HepG2 (cell line): Measurements from ENCODE around the gene PLEKHS1. TPM values are rescaled to one million over a fixed set of nuclear protein-coding genes. Genes with fewer than 3 reads are reported as not detected.
A peak's percentile ranks its signal among the peaks of the same experiment; 100 is the strongest.

Experiments used
- ATAC-seq: fragments of 200-7000 bp; cut with Tn5 transposase; 3 replicates; pipeline ENCODE4 v1.9.1; 2020; ENCODE audit warnings: mild to moderate bottlenecking, moderate library complexity
- BruUV-seq: library from RNA; stranded (reverse); fragments of 400-500 nt; replicated peaks from 2 replicates; lab custom pipeline; 2021; lab: Mats Ljungman, UMichigan
- CTCF ChIA-PET: fragments of 300-600 bp; formaldehyde crosslinking; extraction: SDS; loops from one replicate; lab custom pipeline; 2021; ENCODE audit warnings: low total read pairs, inconsistent platforms, low intra/inter-chr PET ratio; lab: Yijun Ruan, JAX
- POLR2A ChIA-PET: fragments of 350-600 bp; sonication (Branson Sonifier 250); formaldehyde crosslinking; loops from one replicate; lab custom pipeline; 2020; ENCODE audit warnings: antibody characterized with exemption, inconsistent platforms; lab: Yijun Ruan, JAX
- DNase-seq: peaks from one replicate; pipeline ENCODE4 v3.0.0-alpha.2; 2015; ENCODE audit warnings: low spot score
- FAIRE-seq: peaks from 3 replicates; lab custom pipeline; 2011; peaks lifted over from hg19 to GRCh38; lab: Jason Lieb, UNC
- H2AFZ ChIP-seq: one replicate; pipeline ENCODE4 v1.6.1; 2011; ENCODE audit warnings: low read length, inconsistent platforms
- H3K27ac ChIP-seq: fragments of 300-600 bp; 3 replicates; pipeline ENCODE4 v1.8.0; 2011; ENCODE audit warnings: mixed run types, mild to moderate bottlenecking, mixed read lengths, low read length, inconsistent platforms; ENCODE audit not compliant: insufficient read depth; ENCODE audit errors: extremely low read length
- H3K27me3 ChIP-seq, 2 experiments: fragments of 200-600 bp in 1 of 2; 2 replicates in 1 of 2; 3 replicates in 1 of 2; pipeline versions ENCODE4 v1.6.0 to v1.8.0; 2011; ENCODE audit warnings: low read length in 2 of 2, mild to moderate bottlenecking in 2 of 2, moderate library complexity in 2 of 2, inconsistent platforms in 1 of 2; ENCODE audit not compliant: insufficient read depth in 2 of 2, control insufficient read depth in 1 of 2
- H3K36me3 ChIP-seq, 2 experiments: fragments of 200-600 bp in 1 of 2; replicated peaks in 1 of 2; 2 replicates in 1 of 2; 3 replicates in 1 of 2; pipeline versions ENCODE4 v1.5.1 to v1.8.0; 2011; ENCODE audit warnings: low read length in 2 of 2, inconsistent platforms in 1 of 2; ENCODE audit not compliant: insufficient read depth in 2 of 2, control insufficient read depth in 1 of 2
- H3K4me1 ChIP-seq: 2 replicates; pipeline ENCODE4 v1.5.1; 2012; ENCODE audit warnings: low read length, inconsistent platforms; ENCODE audit not compliant: insufficient read depth
- H3K4me2 ChIP-seq: 2 replicates; pipeline ENCODE4 v1.6.0; 2011; ENCODE audit warnings: low read depth, low read length, inconsistent platforms
- H3K4me3 ChIP-seq, 3 experiments: fragments of 200-600 bp in 1 of 3; sonication (generic), shearing (Covaris generic) in 1 of 3; replicated peaks in 1 of 3; 2 replicates each; pipeline ENCODE4 v1.5.1; 2011 to 2016; ENCODE audit warnings: low read length in 3 of 3, inconsistent platforms in 2 of 3, low read depth in 2 of 3, mild to moderate bottlenecking in 2 of 3, control low read depth in 1 of 3, mixed read lengths in 1 of 3; ENCODE audit not compliant: insufficient read depth in 1 of 3
- H3K79me2 ChIP-seq: one replicate; pipeline ENCODE4 v1.6.1; 2011; ENCODE audit warnings: low read length, inconsistent platforms; ENCODE audit not compliant: insufficient read depth
- H3K9ac ChIP-seq: 2 replicates; pipeline ENCODE4 v1.6.0; 2011; ENCODE audit warnings: mild to moderate bottlenecking, low read depth, low read length, inconsistent platforms; ENCODE audit not compliant: insufficient read depth
- H3K9me3 ChIP-seq: 2 replicates; pipeline ENCODE4 v1.5.1; 2012; ENCODE audit warnings: mild to moderate bottlenecking, low read length
- H4K20me1 ChIP-seq: 2 replicates; pipeline ENCODE4 v1.6.0; 2011; ENCODE audit warnings: inconsistent platforms, mild to moderate bottlenecking, low read length, moderate library complexity; ENCODE audit not compliant: insufficient read depth
- CTCF ChIP-seq: sonication (generic); formaldehyde crosslinking; IDR thresholded peaks from 2 replicates; pipeline ENCODE4 v1.5.0; 2020; ENCODE audit warnings: mild to moderate bottlenecking, missing genetic modification reagents, moderate library complexity
- ESRRA ChIP-seq: sonication (generic); formaldehyde crosslinking; IDR thresholded peaks from 2 replicates; pipeline ENCODE4 v1.5.1; 2020; ENCODE audit warnings: mild to moderate bottlenecking, low read depth, missing genetic modification reagents
- FOSL2 ChIP-seq: sonication (generic); formaldehyde crosslinking; IDR thresholded peaks from 2 replicates; pipeline ENCODE4 v1.4.0; 2020; ENCODE audit warnings: missing genetic modification reagents
- KAT2B ChIP-seq: fragments of 150-350 bp; IDR thresholded peaks from 2 replicates; pipeline ENCODE4 v1.6.1; 2014; ENCODE audit warnings: low read depth, low read length, borderline replicate concordance
- MAZ ChIP-seq, 2 experiments: sonication (generic) in 1 of 2; formaldehyde crosslinking in 1 of 2; IDR thresholded peaks; 2 replicates each; pipeline versions ENCODE4 v1.5.0 to v1.6.1; 2012 to 2020; ENCODE audit warnings: low read depth in 2 of 2, mild to moderate bottlenecking in 2 of 2, borderline replicate concordance in 1 of 2, improper control_type of control experiment in 1 of 2, low read length in 1 of 2, missing genetic modification reagents in 1 of 2, moderate library complexity in 1 of 2
- RXRA ChIP-seq: sonication (generic); formaldehyde crosslinking; IDR thresholded peaks from 2 replicates; pipeline ENCODE4 v1.5.1; 2020; ENCODE audit warnings: missing genetic modification reagents
- ZNF44 ChIP-seq: sonication (generic); formaldehyde crosslinking; IDR thresholded peaks from 2 replicates; pipeline ENCODE4 v1.5.1; 2020; ENCODE audit warnings: mild to moderate bottlenecking, missing genetic modification reagents
- ZNF605 ChIP-seq: sonication (generic); formaldehyde crosslinking; IDR thresholded peaks from 2 replicates; pipeline ENCODE4 v1.8.0; 2022; ENCODE audit warnings: mild to moderate bottlenecking, missing genetic modification reagents
- ZNF703 ChIP-seq: sonication (generic); formaldehyde crosslinking; IDR thresholded peaks from 2 replicates; pipeline ENCODE4 v1.5.1; 2020; ENCODE audit warnings: missing genetic modification reagents, mild to moderate bottlenecking, moderate library complexity, borderline replicate concordance
- ZSCAN30 ChIP-seq: sonication (generic); formaldehyde crosslinking; IDR thresholded peaks from 2 replicates; pipeline ENCODE4 v1.5.0; 2020; ENCODE audit warnings: mild to moderate bottlenecking, missing genetic modification reagents
- WGBS: methylation state at CpG from one replicate; pipeline ENCODE4 v1.1.6; 2017; ENCODE audit warnings: low lambda C conversion rate; 5-methylcytosine and 5-hydroxymethylcytosine counted together
- in situ Hi-C: cut with HindIII; loops from 2 replicates; pipeline ENCODE4 v1.10.0; 2017; ENCODE audit warnings: low pct_unique_long_range_greater_than_20kb; ENCODE audit not compliant: extremely low pct_ligation_motif_present
- intact Hi-C: fragments of 100-400 bp; cut with micrococcal nuclease; formaldehyde crosslinking; loops from one replicate; pipeline ENCODE4 v1.10.0; 2022; ENCODE audit not compliant: unreplicated experiment
- polyA plus RNA-seq, 8 experiments: library from polyadenylated mRNA; depleted of rRNA in 3 of 8; stranded (reverse) in 7 of 8; unstranded in 1 of 8; fragments of >200 nt; fragmentation: Illumina TruSeq in 4 of 8; extraction: Trizol in 4 of 8; gene quantifications; 2 replicates each; pipeline versions ENCODE4 v1.2.1 to v1.2.3, GENCODE V29; 2011 to 2016; ENCODE audit warnings: low read depth in 4 of 8, missing spikeins in 1 of 8, mixed read lengths in 1 of 8; ENCODE audit not compliant: insufficient read depth in 1 of 8
- total RNA-seq, 5 experiments: library from RNA; depleted of rRNA; stranded (reverse); fragments of >200 nt; fragmentation: Illumina TruSeq; extraction: Trizol; gene quantifications; 2 replicates each; pipeline ENCODE4 v1.2.3, GENCODE V29; 2016; ENCODE audit warnings: low read depth in 1 of 5
- TF ChIP-seq, protein P1 (sequence below): sonication (generic); formaldehyde crosslinking; IDR thresholded peaks from 2 replicates; pipeline ENCODE4 v1.4.0; 2020; ENCODE audit warnings: missing genetic modification reagents
- TF ChIP-seq, protein P2 (sequence below): sonication (generic); formaldehyde crosslinking; IDR thresholded peaks from 2 replicates; pipeline ENCODE4 v1.4.0; 2020; ENCODE audit warnings: mild to moderate bottlenecking, missing genetic modification reagents

The PLEKHS1 gene
- total and polyA plus RNA-seq, 2 of the 13 experiments (the other 11 are each of a cell fraction or from before 2014, with no cell fraction given), result not detected

- TF ChIP-seq MAZ (IDR thresholded peaks at IDR 0.05; ENCODE audit: borderline replicate concordance, low read depth, low read length) (no peak), MAZ (CRISPR knock-in tag; IDR thresholded peaks at IDR 0.05; ENCODE audit: low read depth) (no peak), KAT2B (no peak), ZNF44 (CRISPR knock-in tag) (no peak), FOSL2 (no peak), ZNF605 (no peak), ZNF703 (CRISPR knock-in tag) (no peak), ESRRA (no peak)
- TF ChIP-seq, protein P1, sequence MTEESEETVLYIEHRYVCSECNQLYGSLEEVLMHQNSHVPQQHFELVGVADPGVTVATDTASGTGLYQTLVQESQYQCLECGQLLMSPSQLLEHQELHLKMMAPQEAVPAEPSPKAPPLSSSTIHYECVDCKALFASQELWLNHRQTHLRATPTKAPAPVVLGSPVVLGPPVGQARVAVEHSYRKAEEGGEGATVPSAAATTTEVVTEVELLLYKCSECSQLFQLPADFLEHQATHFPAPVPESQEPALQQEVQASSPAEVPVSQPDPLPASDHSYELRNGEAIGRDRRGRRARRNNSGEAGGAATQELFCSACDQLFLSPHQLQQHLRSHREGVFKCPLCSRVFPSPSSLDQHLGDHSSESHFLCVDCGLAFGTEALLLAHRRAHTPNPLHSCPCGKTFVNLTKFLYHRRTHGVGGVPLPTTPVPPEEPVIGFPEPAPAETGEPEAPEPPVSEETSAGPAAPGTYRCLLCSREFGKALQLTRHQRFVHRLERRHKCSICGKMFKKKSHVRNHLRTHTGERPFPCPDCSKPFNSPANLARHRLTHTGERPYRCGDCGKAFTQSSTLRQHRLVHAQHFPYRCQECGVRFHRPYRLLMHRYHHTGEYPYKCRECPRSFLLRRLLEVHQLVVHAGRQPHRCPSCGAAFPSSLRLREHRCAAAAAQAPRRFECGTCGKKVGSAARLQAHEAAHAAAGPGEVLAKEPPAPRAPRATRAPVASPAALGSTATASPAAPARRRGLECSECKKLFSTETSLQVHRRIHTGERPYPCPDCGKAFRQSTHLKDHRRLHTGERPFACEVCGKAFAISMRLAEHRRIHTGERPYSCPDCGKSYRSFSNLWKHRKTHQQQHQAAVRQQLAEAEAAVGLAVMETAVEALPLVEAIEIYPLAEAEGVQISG (CRISPR knock-in tag), result no peak
Measured at GRCh38 chr10:113819989-113820388, 68.5 kb downstream of the PLEKHS1 start (continued).

GRCh38 chr10:113820507-113820906, 69.0 kb downstream of the PLEKHS1 start:
- DNase-seq (no peak), ATAC-seq (peak; percentile 89), FAIRE-seq (no peak)
- no peaks in the 10 kb centered on the region for H4K20me1 ChIP-seq
- H3K27ac ChIP-seq, result no peak overlapping the region
- in situ Hi-C loops (no loop called here), intact Hi-C loops (no loop called here)
- H3K36me3 ChIP-seq, result no peaks in the 10 kb centered on the region
- no peak overlapping the region for H3K4me2 ChIP-seq
- H3K79me2 ChIP-seq, result no peaks in the 10 kb centered on the region
- TF ChIP-seq, protein P2, sequence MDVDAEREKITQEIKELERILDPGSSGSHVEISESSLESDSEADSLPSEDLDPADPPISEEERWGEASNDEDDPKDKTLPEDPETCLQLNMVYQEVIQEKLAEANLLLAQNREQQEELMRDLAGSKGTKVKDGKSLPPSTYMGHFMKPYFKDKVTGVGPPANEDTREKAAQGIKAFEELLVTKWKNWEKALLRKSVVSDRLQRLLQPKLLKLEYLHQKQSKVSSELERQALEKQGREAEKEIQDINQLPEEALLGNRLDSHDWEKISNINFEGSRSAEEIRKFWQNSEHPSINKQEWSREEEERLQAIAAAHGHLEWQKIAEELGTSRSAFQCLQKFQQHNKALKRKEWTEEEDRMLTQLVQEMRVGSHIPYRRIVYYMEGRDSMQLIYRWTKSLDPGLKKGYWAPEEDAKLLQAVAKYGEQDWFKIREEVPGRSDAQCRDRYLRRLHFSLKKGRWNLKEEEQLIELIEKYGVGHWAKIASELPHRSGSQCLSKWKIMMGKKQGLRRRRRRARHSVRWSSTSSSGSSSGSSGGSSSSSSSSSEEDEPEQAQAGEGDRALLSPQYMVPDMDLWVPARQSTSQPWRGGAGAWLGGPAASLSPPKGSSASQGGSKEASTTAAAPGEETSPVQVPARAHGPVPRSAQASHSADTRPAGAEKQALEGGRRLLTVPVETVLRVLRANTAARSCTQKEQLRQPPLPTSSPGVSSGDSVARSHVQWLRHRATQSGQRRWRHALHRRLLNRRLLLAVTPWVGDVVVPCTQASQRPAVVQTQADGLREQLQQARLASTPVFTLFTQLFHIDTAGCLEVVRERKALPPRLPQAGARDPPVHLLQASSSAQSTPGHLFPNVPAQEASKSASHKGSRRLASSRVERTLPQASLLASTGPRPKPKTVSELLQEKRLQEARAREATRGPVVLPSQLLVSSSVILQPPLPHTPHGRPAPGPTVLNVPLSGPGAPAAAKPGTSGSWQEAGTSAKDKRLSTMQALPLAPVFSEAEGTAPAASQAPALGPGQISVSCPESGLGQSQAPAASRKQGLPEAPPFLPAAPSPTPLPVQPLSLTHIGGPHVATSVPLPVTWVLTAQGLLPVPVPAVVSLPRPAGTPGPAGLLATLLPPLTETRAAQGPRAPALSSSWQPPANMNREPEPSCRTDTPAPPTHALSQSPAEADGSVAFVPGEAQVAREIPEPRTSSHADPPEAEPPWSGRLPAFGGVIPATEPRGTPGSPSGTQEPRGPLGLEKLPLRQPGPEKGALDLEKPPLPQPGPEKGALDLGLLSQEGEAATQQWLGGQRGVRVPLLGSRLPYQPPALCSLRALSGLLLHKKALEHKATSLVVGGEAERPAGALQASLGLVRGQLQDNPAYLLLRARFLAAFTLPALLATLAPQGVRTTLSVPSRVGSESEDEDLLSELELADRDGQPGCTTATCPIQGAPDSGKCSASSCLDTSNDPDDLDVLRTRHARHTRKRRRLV (CRISPR knock-in tag), result no peak
- TF ChIP-seq RXRA (CRISPR knock-in tag) (no peak), CTCF (CRISPR knock-in tag) (peak; percentile 24; the same call in 1 of the 2 replicates), ZSCAN30 (CRISPR knock-in tag) (no peak)
- ChIA-PET CTCF (no interaction called here), POLR2A (no interaction called here)
- no peak overlapping the region for H2AFZ ChIP-seq
- no peaks in the 10 kb centered on the region for H3K9me3 ChIP-seq
- no peak overlapping the region for H3K9ac ChIP-seq
- H3K27me3 ChIP-seq, result no peaks in the 10 kb centered on the region; a peak in 1 of 5 replicates
- WGBS, result 20% methylated on average over 8 of the region's 8 CpGs
- H3K4me1 ChIP-seq, result no peaks in the 10 kb centered on the region
- BruUV-seq, result no TSS peak
- H3K4me3 ChIP-seq, result no peak overlapping the region
